ENCODE results near the gene PARP11.

The PARP11 gene

GRCh38 chr12:3761116-3761735 is 112.0 kb downstream of the PARP11 start:
- in situ Hi-C loops (cut with HindIII; ENCODE audit: low pct_ligation_motif_present, low sequenced_read_pairs), result no loop called here
- Histone ChIP-seq H3K4me3 (ENCODE audit: low read depth, low read length) (no peak overlapping the region), H3K27me3 (replicated peaks) (no peaks in the 10 kb centered on the region), H3K36me3 (replicated peaks) (no peaks in the 10 kb centered on the region), H3K27ac (no peak overlapping the region)
- TF ChIP-seq CTCF (IDR thresholded peaks at IDR 0.05; ENCODE audit: low read depth, low read length, missing control alignments), result no peak
- peak; percentile 41 for DNase-seq

DNA sequence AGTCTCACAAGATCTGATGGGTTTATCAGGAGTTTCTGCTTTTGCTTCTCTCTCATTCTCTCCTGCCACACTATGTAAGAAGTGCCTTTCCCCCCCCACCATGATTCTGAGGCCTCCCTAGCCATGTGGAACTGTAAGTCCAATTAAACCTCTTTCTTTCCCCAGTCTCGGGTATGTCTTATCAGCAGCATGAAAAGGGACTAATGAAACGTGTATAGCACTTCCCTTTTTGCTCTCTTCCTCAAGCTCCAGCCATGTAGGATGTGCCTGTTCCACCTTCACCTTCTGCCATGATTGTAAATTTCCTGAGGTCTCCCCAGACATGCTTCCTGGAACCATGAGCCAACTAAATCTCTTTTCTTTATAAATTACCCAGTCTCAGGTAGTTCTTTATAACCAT is 113.3 kb downstream of the PARP11 start:
- H3K4me3 ChIP-seq (ENCODE audit: low read depth, low read length), result no peak overlapping the region
- no peak for TF ChIP-seq CTCF (IDR thresholded peaks at IDR 0.05; ENCODE audit: low read depth, low read length, missing control alignments)
- DNase-seq, result no peak
- H3K27me3 ChIP-seq (replicated peaks), result no peaks in the 10 kb centered on the region
- in situ Hi-C loops (cut with HindIII; ENCODE audit: low pct_ligation_motif_present, low sequenced_read_pairs), result no loop called here
- no peaks in the 10 kb centered on the region for H3K36me3 ChIP-seq (replicated peaks)
- H3K27ac ChIP-seq, result no peak overlapping the region

All from brain microvascular endothelial cell (primary cell).